Epithelial cell of proximal tubule (primary cell): Measurements from ENCODE around the gene ADAM8. TPM values are rescaled to one million over a fixed set of nuclear protein-coding genes. Genes with fewer than 3 reads are reported as not detected.

Experiments
- DNase-seq: peaks from one replicate; pipeline ENCODE4 v3.0.0-alpha.2; 2011; ENCODE audit warnings: low read depth
- H3K4me3 ChIP-seq: 2 replicates; pipeline ENCODE4 v1.5.1; 2011; ENCODE audit warnings: low read depth, mild to moderate bottlenecking, low read length
- CTCF ChIP-seq: conservative IDR thresholded peaks from 2 replicates; pipeline ENCODE4 v1.5.1; 2012; ENCODE audit warnings: low read depth, mild to moderate bottlenecking, low read length
- total RNA-seq: library from RNA; depleted of rRNA; stranded (reverse); fragments of >200 nt; gene quantifications from 2 replicates; pipeline ENCODE4 v1.2.3, GENCODE V29; 2015

ADAM8 gene
- total RNA-seq, 1 donor from 2014 or later: 52.6 TPM

DNA sequence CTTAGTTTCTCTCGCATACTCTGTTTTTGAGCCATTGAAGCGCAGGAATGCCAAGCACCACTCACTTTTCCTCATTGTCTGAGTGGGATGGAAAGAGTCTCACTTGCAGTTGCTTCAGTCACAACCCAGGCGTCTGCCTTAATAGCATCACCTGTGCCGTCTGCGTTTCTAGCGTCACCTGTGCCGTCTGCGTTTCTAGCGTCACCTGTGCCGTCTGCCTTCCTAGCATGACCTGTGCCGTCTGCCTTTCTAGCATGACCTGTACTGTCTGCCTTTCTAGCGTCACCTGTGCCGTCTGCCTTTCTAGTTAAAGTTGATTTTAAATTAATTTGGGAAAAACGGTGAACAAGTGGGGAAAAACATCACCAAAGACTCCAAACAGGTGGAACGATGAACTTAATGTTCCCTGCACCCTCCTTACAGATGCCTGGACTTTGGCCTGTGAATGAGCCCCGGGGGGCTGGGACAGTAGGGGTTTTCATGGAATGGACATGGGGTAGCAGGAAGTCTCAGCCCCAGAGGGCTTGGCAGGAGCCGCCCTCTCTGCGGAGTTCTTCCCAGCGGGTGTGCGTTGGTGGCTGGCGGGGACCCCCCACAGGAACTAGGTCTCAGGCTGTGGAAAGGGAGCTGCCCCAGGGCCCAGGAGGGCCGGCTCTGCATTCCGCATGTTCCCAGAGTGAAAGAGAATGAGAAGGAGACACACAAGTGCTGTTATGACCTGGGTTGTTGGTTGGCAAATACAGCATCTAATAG lies 35.5 kb upstream of the ADAM8 start:
- H3K4me3 ChIP-seq: no peak overlapping the region
- no peak for TF ChIP-seq CTCF
- no peak for DNase-seq

GRCh38 chr10:133311570-133311969 lies 34.9 kb upstream of the ADAM8 start:
- H3K4me3 ChIP-seq: no peak overlapping the region
- TF ChIP-seq CTCF: no peak
- DNase-seq: no peak

GRCh38 chr10:133310789-133311188 lies 34.1 kb upstream of the ADAM8 start:
- no peak for DNase-seq
- H3K4me3 ChIP-seq: no peak overlapping the region
- TF ChIP-seq CTCF: no peak

GRCh38 chr10:133310399-133310755 lies 33.7 kb upstream of the ADAM8 start:
- no peak for TF ChIP-seq CTCF
- no peak overlapping the region for H3K4me3 ChIP-seq
- no peak for DNase-seq

- no peak for DNase-seq
- no peak for TF ChIP-seq CTCF
- peak overlapping the region; percentile 44 for H3K4me3 ChIP-seq
Measured at GRCh38 chr10:133309720-133310398, 33.2 kb upstream of the ADAM8 start.

- DNase-seq: no peak
- TF ChIP-seq CTCF: peak; percentile 3
- peak overlapping the region; percentile 78 for H3K4me3 ChIP-seq
Measured at GRCh38 chr10:133309100-133309719, 32.5 kb upstream of the ADAM8 start.
